Thyroid gland (tissue), 4 donors: ENCODE measurements around the gene DTYMK.

Source experiments
- POLR2A ChIP-seq, 2 donors: fragments of 450-650 bp; IDR thresholded peaks; one replicate each; pipeline ENCODE4 v1.6.1; 2017; ENCODE audit warnings: antibody characterized with exemption in 2 of 2, mild to moderate bottlenecking in 2 of 2, moderate library complexity in 1 of 2
- TF ChIP-seq, protein P1 (sequence below), 6 experiments: fragments of 200-600 bp in 3 of 6; fragments of 450-650 bp in 3 of 6; sonication (generic) in 3 of 6; IDR thresholded peaks; one replicate each; pipeline ENCODE4 v1.5.1; 2016 to 2019; ENCODE audit warnings: antibody characterized with exemption in 6 of 6, mild to moderate bottlenecking in 2 of 6, inconsistent platforms in 1 of 6, moderate library complexity in 1 of 6

DNA sequence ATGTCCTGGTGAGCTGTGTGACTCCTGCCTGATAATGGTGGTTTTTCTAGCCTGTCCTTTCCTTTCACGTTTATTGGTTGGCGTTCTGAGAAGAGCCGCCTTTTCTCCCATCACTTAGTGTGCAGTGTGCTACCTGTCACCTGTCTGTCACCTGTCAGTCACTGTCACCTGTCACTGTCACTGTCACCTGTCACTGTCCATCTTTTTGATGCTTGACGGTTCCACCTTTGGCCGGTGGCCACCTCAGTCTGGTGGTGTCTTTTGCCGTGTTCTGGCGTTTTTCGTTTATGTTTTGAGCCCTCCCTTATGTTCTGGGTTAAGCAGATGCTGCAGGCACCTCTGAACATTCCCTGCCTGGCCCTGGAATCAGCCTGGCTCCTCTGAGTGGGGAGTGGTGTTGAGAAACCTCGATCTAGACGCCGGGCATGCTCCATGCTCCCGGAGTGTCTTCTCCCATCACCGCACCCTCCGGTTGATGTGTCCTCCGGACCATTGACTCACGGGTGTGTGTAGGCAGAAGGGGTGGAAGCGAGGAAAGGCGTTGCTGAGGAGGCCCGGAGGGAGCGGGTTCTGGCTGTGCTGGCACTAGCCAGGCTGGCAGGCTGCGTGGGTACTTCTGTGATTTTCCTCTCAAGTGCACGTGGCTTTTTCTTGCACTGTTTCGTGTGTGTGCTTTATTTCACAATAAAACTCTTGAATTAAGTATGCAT lies 20.7 kb downstream of the DTYMK start:
- TF ChIP-seq, protein P1, sequence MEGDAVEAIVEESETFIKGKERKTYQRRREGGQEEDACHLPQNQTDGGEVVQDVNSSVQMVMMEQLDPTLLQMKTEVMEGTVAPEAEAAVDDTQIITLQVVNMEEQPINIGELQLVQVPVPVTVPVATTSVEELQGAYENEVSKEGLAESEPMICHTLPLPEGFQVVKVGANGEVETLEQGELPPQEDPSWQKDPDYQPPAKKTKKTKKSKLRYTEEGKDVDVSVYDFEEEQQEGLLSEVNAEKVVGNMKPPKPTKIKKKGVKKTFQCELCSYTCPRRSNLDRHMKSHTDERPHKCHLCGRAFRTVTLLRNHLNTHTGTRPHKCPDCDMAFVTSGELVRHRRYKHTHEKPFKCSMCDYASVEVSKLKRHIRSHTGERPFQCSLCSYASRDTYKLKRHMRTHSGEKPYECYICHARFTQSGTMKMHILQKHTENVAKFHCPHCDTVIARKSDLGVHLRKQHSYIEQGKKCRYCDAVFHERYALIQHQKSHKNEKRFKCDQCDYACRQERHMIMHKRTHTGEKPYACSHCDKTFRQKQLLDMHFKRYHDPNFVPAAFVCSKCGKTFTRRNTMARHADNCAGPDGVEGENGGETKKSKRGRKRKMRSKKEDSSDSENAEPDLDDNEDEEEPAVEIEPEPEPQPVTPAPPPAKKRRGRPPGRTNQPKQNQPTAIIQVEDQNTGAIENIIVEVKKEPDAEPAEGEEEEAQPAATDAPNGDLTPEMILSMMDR (IDR thresholded peaks at IDR 0.05) = no peak
- TF ChIP-seq POLR2A (IDR thresholded peaks at IDR 0.05) = no peak
